Dendritic cell treated with granulocyte-macrophage colony-stimulating factor and Interleukin-4, amounts not matched to agents 40 ng/mL and 50 ng/mL, for 4 days (primary cell): ENCODE data around the gene VEPH1.

Experiments
- H3K27ac Mint-ChIP-seq: one replicate; pipeline ENCODE4 v1.8.0; 2022; ENCODE audit warnings: mild to moderate bottlenecking, mixed read lengths
- H3K27me3 Mint-ChIP-seq: one replicate; pipeline ENCODE4 v1.8.0; 2022; ENCODE audit warnings: mild to moderate bottlenecking, mixed read lengths
- H3K36me3 Mint-ChIP-seq: one replicate; pipeline ENCODE4 v1.8.0; 2022; ENCODE audit warnings: low read depth, mixed read lengths
- H3K4me1 Mint-ChIP-seq: one replicate; pipeline ENCODE4 v1.8.0; 2022; ENCODE audit warnings: low read depth, mixed read lengths
- H3K4me3 Mint-ChIP-seq: one replicate; pipeline ENCODE4 v1.8.0; 2022; ENCODE audit warnings: mild to moderate bottlenecking, moderate library complexity, mixed read lengths
- H3K9me3 Mint-ChIP-seq: one replicate; pipeline ENCODE4 v1.8.0; 2022; ENCODE audit warnings: mixed read lengths
- intact Hi-C: fragments of 100-400 bp; cut with micrococcal nuclease; formaldehyde crosslinking; loops from one replicate; pipeline ENCODE4 v1.15.0; 2022

VEPH1 gene

GRCh38 chr3:157232141-157232540 is 271.1 kb downstream of the VEPH1 start:
- intact Hi-C loops, result no loop called here
- Mint-ChIP-seq H3K9me3 (no peaks in the 10 kb centered on the region), H3K27me3 (peaks cover 17% of the 10 kb centered on the region), H3K4me1 (peaks cover 1% of the 10 kb centered on the region), H3K4me3 (no peak overlapping the region), H3K27ac (no peak overlapping the region), H3K36me3 (no peaks in the 10 kb centered on the region)

DNA sequence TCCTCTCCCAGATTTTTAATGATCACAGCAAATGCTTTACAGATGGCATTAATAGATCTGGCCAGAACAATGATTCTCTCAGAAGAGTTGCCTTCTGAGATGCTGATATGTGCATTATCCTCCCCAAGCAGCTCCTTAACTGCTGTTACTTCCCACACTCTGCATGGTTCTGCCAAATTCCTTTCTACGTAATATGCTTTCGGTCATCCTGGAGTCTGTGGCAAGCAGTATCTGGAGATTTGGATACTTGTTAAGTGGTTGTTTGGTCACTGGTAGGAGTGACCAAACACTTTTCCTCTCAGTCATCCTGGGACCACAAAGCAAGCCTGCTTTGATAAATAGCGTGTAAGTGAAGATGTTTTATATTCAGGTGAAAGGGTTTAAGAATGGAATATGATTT is 272.1 kb downstream of the VEPH1 start:
- intact Hi-C loops, result no loop called here
- Mint-ChIP-seq H3K4me1 (peaks cover 2% of the 10 kb centered on the region), H3K27me3 (peaks cover 17% of the 10 kb centered on the region), H3K27ac (no peak overlapping the region), H3K36me3 (no peaks in the 10 kb centered on the region), H3K9me3 (no peaks in the 10 kb centered on the region), H3K4me3 (no peak overlapping the region)

GRCh38 chr3:157226173-157226847 is 276.9 kb downstream of the VEPH1 start:
- Mint-ChIP-seq H3K27ac (peak overlapping the region; percentile 49), H3K9me3 (no peaks in the 10 kb centered on the region), H3K4me3 (no peak overlapping the region), H3K4me1 (peaks cover 19% of the 10 kb centered on the region), H3K36me3 (no peaks in the 10 kb centered on the region), H3K27me3 (peaks cover 17% of the 10 kb centered on the region)
- intact Hi-C loops, result no loop called here

DNA sequence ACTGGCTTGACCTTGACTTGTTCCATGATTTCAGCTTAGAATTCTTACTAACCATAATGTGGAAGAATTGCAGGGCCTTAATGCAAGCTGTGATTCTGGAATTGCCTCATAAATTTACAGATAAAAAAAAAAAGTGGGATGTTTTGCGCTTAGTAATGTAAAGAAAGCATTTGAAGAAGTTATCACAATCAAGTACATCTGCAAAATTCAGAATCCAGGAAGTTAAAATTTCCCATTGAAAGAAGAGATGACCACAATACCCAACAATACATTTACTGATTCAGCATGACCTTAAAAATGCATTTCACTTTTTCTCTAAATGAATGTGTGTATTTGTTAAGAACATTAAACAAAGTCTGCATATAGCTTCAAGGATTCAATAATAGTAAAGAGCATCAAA is 278.2 kb downstream of the VEPH1 start:
- Mint-ChIP-seq H3K4me1 (peaks cover 19% of the 10 kb centered on the region), H3K4me3 (no peak overlapping the region), H3K27ac (peak overlapping the region; percentile 49), H3K36me3 (no peaks in the 10 kb centered on the region), H3K27me3 (peaks cover 17% of the 10 kb centered on the region), H3K9me3 (no peaks in the 10 kb centered on the region)
- intact Hi-C loops, result no loop called here

- H3K4me3 Mint-ChIP-seq, result no peak overlapping the region
- peaks cover 5% of the 10 kb centered on the region for H3K27me3 Mint-ChIP-seq
- no peaks in the 10 kb centered on the region for H3K36me3 Mint-ChIP-seq
- intact Hi-C loops, result no loop called here
- H3K27ac Mint-ChIP-seq, result no peak overlapping the region
- peaks cover 15% of the 10 kb centered on the region for H3K4me1 Mint-ChIP-seq
- H3K9me3 Mint-ChIP-seq, result no peaks in the 10 kb centered on the region
These were observed 282.3 kb downstream of the VEPH1 start for GRCh38 chr3:157220883-157221282.

DNA sequence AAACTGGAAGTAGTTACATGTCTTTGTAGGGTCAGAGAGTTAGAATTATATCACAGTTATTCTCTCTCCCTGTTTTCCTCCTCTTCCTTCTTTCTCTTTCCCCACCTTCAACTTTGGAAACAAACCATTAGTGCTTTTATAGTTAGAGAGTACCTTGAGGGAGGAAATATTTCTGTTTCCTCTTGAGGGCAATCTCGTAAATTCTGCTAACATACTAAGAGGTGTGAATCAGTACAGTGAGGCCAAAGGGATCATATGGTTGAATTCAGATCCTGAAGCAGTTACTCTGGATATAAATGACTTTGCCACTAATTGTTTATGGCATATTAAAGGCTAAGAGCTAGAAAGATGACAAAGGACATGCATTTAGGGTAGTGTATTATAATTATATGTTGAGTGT is 283.0 kb downstream of the VEPH1 start:
- no peaks in the 10 kb centered on the region for H3K9me3 Mint-ChIP-seq
- intact Hi-C loops, result no loop called here
- H3K36me3 Mint-ChIP-seq, result no peaks in the 10 kb centered on the region
- H3K27ac Mint-ChIP-seq, result no peak overlapping the region
- no peak overlapping the region for H3K4me3 Mint-ChIP-seq
- H3K27me3 Mint-ChIP-seq, result peaks cover 5% of the 10 kb centered on the region
- peaks cover 8% of the 10 kb centered on the region for H3K4me1 Mint-ChIP-seq

DNA sequence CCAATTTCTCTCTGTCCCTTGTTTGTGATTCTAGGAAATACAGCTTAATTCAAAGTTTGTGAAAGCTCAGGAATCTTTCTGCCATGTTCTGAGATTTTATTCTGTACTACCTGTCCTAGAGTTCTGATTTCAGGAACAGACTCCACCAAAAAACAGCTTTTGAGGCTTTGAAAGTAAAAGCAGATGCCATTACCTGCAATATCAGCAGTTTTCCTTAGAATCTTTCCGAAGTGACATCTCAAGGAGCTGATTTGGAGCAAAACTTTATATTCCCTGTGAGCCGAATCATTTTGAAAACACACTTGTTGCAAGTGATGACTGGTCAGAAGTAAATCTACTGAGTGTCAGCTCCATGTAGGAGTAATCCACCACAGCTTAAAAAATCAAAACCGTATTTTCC is 284.0 kb downstream of the VEPH1 start:
- H3K36me3 Mint-ChIP-seq, result no peaks in the 10 kb centered on the region
- H3K4me1 Mint-ChIP-seq, result peaks cover 5% of the 10 kb centered on the region
- no peak overlapping the region for H3K27ac Mint-ChIP-seq
- no peak overlapping the region for H3K4me3 Mint-ChIP-seq
- intact Hi-C loops, result no loop called here
- peaks cover 5% of the 10 kb centered on the region for H3K27me3 Mint-ChIP-seq
- H3K9me3 Mint-ChIP-seq, result no peaks in the 10 kb centered on the region
